GM19238 (cell line): ENCODE results near the gene MCM5.
"Not testable (repeated sequence)": the region's sequence is repeated elsewhere in the genome, so short reads cannot be mapped to it uniquely, and the experiment has no call there.

Experiments
- DNase-seq: peaks from one replicate; pipeline ENCODE4 v3.0.0; 2011; ENCODE audit warnings: low spot score; ENCODE audit not compliant: insufficient read length

Gene MCM5

GRCh38 chr22:35431483-35432227 is 31.7 kb downstream of the MCM5 start:
- DNase-seq, result no peak

DNA sequence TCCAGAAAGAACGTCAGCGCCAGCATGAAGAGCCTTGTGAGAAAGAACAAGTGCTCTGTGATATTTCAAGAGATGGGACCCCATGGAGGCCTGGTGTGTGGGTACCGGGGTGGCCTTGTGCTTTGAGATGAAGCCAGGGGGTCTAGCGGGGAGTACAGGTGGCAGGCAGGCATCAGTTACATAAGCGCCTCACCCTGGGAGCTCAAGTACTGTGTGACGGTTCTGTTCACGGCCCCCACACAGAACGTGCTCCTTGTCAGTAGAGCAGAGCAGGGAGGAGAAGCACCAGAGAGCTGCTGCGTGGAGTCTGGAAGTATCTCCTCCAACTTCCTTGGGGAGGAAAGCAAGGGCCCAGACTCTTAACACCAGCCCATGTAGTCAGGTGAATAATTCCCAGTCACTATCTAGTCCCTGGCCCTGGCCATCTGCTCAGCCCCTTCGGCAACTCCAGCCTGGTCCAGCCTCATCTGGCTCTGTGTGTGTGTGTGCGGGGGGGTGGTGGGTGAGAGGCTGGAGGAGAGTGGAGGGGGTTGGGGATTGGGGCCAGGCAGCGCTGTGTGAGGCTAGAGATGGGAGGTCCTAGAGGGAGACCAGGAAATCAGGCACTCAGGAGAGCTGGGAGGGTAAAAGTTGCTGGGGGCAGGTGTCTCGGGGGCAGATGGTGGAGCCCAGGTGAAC is 32.4 kb downstream of the MCM5 start:
- DNase-seq, result no peak

- DNase-seq, result no peak
Measured at GRCh38 chr22:35434061-35434710, 34.2 kb downstream of the MCM5 start.

GRCh38 chr22:35435201-35435740 is 35.3 kb downstream of the MCM5 start:
- no peak for DNase-seq

DNA sequence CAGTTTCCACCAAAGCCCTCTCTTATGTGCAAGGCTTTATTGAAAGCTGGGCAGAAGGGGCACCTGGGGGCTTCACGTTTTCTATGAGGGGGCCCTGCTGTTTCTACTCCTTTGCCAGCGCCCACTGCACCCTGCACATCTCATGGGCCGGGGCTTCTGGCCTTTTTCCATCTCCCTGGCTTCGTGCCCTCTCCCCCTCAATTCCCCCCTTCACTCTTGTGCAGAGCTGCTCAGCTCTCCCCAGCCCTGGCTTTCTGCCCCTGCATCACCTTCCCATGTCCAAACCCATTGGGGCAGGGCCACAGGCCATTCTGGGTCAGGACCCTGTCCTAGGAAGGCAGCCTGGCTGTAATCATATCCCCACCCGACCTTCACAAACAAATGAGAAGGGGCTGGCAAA is 36.5 kb downstream of the MCM5 start:
- no peak for DNase-seq

GRCh38 chr22:35437049-35437448 is 37.1 kb downstream of the MCM5 start:
- DNase-seq, result peak; percentile 30

- DNase-seq, result not testable (repeated sequence)
Measured at GRCh38 chr22:35438673-35439364, 38.9 kb downstream of the MCM5 start.

GRCh38 chr22:35439365-35439717 is 39.4 kb downstream of the MCM5 start:
- DNase-seq, result no peak

DNA sequence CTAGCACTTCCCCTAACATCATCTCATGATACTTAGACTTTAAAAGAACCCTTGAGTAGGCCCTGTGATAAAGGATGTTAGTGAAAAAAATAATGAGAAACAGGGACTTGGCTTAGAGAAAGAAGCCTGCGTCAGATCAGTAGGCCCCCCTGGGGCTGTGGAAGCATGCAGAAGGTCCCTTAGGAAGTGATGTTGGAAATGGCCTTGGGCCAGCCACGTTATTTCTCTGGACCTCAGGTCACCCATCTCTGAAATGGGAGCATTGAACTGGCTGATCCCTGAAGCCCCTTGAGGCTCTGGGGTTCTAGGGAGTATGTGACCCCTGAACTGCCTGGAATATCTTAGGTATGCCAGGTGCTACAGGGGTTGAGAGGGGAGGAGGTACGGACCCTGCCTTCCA is 40.2 kb downstream of the MCM5 start:
- no peak for DNase-seq

DNA sequence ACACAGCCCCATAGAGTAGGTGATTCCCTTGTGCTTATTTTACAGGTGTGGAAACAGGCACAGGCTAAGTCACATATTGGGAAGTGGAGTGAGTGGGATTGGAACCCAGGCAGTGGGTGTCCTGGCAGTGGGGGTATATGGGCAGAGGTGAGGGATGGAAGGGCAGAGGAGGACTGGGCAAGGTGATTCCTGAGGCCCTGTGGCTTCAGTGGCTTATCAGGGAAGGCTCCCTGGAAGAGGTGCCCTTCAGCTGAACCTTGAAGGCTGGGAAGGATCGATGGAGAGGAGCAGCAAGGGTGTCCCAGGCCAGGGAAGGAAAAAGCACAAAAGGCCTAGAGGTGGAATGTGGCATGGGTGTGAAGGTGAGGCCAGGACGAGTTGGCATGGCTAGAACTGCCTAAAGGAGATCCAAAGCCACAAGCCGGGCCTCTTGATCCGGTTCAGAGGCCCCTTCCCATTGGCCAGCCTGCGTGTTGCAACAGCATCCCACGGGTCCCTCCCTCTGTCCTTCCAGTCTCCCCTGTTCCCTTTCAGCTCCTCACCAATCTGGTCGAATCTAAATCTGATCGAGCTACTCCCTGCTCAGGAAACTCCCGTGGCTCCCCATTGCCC is 41.7 kb downstream of the MCM5 start:
- DNase-seq, result no peak

GRCh38 chr22:35442471-35442870 is 42.5 kb downstream of the MCM5 start:
- DNase-seq, result no peak

DNA sequence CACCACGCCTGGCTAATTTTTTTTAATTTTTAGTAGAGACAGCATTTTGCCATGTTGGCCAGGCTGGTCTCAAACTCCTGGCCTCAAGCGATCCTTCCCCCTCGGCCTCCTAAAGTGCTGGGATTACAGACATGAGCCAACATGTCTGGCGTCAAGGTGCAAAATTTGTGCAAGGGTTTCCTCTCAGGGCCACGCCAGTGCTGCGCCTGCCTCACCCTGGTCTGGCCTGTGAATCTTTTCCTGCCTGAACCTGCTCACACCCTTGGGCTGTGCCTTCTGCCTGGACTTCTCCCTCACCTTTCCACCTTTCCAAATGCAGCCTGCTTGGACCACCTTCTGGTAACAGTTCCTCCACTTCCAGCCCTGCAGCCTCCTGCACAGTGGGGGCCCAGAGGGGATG is 43.4 kb downstream of the MCM5 start:
- no peak for DNase-seq

GRCh38 chr22:35443790-35444684 is 44.1 kb downstream of the MCM5 start:
- no peak for DNase-seq

DNA sequence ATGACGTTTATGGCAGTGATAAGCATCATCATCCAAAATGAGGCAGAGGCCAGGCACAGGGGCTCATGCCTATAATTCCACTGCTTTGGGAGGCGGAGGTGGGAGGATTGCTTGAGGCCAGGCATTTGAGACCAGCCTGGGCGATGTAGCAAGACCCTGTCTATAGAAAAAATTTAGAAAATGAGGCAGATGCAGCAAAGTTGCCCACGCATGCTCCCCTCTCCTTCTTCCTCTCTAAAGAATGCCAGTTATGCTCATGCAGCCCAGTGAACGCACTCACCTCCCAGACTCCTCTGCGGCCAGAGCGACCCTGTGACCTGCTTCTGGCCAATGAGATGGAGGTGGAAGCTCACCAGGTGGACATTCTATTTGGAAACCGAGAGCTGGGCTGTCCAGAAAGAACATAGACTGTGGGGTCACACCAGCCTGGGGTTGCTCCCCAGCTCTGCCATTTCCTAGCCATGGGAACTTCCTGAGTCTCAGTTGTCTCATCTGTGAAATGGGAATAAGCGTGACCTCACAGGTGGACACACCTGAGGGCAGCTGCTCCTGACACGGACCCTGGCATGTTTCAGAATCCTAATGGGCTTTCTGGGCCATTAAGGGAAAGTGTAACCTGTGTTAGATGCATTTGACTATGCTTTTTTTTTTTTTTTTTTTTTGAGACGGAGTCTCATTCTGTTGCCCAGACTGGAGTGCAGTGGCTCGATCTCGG is 44.9 kb downstream of the MCM5 start:
- no peak for DNase-seq

DNA sequence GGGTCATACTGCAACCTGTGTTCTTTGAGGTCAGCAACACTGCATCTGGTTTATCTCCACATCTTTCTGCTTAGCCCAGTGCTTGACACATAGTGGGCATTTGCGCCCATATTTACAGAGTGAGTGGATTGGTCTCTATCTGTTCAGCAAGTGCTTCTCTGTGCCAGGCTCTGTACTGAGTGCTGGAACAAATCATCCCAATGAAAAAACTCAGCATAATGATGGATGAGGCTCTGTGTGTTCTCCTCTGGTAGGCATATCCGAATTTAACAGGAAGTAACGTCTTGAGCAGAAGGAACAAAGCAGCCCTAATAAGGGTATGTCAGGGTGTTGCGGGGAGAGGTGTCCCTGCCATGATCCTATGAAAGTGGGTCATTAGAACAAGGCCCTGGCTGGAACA is 46.0 kb downstream of the MCM5 start:
- no peak for DNase-seq

DNA sequence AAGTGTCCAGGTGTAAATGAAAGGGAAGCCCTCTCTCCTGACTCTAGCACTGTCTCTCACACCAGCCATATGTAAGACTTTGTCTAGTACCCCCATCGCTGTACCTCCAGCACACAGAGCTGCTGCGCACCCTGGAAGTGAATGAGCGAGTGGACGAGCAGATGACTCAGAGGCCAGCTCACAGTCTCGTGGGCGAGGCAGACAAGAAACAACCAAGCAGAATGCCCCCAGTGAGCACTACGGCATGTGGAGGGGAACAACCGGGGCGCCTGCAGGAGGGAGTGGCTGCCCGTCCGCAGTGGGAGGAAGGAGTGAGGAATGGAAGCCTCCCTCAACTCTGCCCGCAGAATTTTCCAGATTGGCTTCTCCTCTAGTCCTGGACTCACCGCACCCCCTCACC is 46.4 kb downstream of the MCM5 start:
- no peak for DNase-seq

DNA sequence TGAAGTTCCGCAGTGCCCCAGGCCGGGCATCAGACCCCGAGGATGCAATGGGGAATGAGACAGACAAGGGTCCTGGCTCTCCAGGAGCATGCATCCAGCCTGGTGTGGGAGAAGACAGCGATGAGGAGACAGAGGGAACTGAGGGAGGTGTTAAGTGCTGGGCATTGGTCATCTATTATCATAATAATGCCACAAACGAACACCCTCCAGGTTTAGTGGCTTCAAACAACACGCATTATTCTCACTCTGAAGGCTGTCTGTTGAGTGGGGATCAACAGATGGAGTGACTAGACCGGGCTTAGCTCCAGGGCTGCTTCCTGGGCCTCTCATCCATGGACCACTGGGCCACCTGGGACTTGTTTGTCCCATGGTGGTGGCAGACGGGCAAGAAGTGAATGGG is 48.6 kb downstream of the MCM5 start:
- no peak for DNase-seq

DNA sequence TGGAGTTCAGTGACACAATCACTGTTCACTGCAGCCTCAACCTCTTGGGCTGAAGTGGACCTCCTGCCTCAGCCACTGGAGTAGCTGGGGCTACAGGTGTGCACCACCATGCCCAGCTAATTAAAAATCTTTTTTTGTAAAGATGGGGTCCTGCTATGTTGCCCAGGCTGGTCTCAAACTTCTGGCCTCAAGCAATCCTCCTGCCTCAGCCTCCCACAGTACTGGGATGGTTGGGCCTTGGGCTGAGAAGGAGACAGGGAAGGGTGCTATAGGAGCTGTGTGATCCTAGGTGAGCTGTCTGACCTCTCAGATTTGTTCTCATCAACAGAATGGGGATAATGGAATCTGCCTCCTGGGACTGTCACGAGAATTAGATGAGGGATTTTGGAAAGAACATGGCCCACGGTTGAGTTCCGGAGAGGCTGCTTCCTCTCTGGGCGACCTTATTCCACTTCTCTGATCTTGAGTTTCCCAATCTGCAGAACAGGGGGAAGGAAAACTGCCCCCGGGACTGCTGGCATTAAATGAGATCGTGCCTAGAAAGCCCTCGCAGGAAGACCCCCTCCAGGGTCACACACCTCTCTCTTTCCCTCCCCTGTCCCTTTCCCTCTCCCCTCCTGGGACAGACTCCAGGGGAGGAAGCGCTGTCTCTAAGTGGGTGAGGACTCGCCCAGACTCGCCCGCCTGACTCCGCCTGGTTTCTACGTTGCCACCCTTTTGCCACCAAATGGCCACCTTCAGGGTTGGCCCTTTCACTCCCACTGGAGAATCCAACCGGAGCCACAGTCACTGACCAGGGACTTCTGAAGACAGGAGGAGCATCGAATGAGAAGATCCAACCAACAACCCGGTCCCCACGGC is 50.1 kb downstream of the MCM5 start:
- DNase-seq, result no peak
